NOMO-1 treated with dmso at 0.1 percent for 144 hours (cell line): ENCODE data around the gene CELA2B.
A peak's percentile ranks its signal among the peaks of the same experiment; 100 is the strongest.

Experiments
- DNase-seq: peaks from one replicate; lab custom pipeline; 2025; ENCODE audit not compliant: unreplicated experiment; lab: John Stamatoyannopoulos, UW

Gene CELA2B

GRCh38 chr1:15524021-15524282 is 48.0 kb downstream of the CELA2B start, which contains the start of gene CASP9:
CASP9 (minus strand) TSS chr1:15524215; CDS start chr1:15524200, 15 bp downstream.
- DNase-seq, result no peak

DNA sequence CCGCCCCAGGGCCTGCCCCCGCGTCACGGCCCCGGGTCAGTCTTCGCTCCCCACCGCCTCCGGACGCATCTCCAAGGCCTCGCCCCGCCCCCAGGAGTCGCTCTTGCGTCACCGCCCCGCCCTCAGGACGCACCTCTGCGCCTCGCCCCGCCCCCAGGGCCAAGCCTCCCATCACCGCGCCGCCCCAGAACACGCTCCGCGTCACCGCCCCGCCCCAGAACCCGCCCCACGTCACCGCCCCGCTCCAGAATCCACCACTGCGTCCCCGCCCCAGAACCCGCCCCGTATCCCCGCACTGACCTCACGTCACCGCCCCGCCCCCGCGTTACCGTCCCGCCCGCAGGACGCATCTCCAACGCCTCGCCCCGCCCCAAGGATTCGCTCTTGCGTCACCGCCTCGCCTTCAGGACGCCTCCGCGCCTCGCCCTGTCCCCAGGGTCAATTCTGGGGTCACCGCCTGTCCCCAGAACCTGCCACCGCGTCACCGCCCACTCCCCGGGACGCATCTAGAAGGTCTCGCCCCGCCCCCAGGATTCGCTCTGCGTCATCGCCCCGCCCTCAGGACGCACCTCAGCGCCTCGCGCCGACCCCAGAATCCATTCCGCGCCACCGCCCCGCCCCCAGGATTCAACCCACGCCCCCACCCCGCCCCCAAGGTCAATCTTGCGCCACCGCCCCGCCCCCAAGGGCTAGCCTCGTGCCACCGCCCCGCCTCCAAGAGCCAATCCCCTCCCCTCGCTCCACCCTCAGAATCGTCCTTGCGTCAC is 48.6 kb downstream of the CELA2B start:
- DNase-seq, result peak; percentile 98

- no peak for DNase-seq
Observed at GRCh38 chr1:15525050-15526020, 49.4 kb downstream of the CELA2B start.

GRCh38 chr1:15526021-15526489 is 50.2 kb downstream of the CELA2B start:
- DNase-seq, result no peak

DNA sequence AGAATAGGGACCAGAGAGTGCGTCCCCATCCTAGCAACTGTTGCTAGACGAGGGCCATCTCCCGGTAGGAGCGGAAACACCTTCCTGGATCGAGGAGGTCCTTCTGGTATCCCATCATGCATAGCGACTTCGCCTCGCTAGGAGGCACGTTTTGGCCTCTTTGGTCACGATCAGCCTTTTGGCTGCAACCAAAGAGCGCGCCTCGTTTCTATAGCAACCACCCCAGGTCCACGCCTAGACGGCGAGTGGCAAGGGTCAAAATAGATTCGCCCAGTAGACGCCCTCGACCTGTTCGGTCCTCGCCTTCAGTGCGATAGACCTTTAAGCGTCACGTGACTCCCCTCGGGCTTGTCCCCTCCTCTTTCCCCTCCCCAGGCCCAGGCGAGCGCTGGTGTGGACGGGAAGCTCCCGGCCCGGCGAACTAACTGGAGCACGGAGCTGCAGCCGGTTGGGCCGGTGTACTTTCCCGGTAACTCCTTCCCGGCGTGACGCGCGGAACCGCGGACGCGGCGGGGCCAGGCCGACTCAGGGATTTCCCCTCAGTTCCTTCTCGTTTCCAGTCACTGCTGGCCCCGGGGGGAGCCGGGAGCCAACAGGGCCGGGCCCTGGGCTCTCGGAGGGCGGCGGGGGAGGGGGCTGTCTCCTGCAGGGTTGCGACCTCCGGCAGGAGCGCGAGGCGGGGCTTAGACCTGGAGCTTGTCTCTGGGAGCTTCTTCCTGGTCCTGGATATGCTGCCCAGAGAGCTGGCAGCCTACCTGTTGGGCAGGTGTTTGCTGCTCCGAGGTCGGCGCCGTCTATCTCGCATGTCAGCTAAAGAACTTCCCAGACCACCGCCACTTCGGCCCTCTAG is 50.8 kb downstream of the CELA2B start, which contains the start of gene DNAJC16:
TSS of gene DNAJC16 (plus strand) at position 359 of the 850 bp plus-strand sequence. CDS start 2,258 bp downstream, outside the sequence.
- peak; percentile 97 for DNase-seq

- DNase-seq, result no peak
Observed at GRCh38 chr1:15531003-15531402, 55.1 kb downstream of the CELA2B start.

- no peak for DNase-seq
Observed at GRCh38 chr1:15531682-15532081, 55.8 kb downstream of the CELA2B start.

GRCh38 chr1:15538771-15539170 is 62.9 kb downstream of the CELA2B start:
- no peak for DNase-seq

DNA sequence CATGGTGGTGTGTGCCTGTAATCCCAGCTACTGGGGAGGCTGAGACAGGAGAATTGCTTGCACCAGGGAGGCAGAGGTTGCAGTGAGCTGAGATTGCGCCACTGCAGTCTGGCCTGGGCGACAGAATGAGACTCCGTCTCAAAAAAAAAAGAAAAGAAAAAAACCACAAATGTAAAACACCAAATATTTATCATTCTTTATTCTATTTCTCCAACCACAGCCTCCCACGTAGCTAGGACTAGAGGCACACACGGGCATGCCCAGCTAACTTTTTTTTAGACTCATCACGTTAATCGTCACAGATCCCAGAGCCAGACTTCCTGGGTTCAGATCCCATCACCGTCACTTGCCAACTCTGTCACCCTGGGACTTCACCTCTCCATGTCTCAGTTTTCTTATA is 64.3 kb downstream of the CELA2B start:
- DNase-seq, result no peak
